Breast epithelium (tissue), 4 donors: Measurements from ENCODE around the gene SLC35E2B. TPM values are rescaled to one million over a fixed set of nuclear protein-coding genes. Genes with fewer than 3 reads are reported as not detected.
"Not testable (repeated sequence)": the region's sequence is repeated elsewhere in the genome, so short reads cannot be mapped to it uniquely, and the experiment has no call there.

Experiments used
- DNase-seq, 2 donors: peaks; one replicate each; pipeline ENCODE4 v3.0.0-alpha.2; 2019; ENCODE audit warnings: low spot score in 2 of 2
- H3K27ac ChIP-seq, 2 donors: fragments of 200-600 bp; sonication (generic) in 1 of 2; one replicate each; pipeline ENCODE4 v1.5.1; 2016 to 2019; ENCODE audit warnings: mild to moderate bottlenecking in 1 of 2
- H3K27me3 ChIP-seq, 2 donors: fragments of 200-600 bp; sonication (generic) in 1 of 2; one replicate each; pipeline versions ENCODE4 v1.5.1 to v1.6.0; 2017 to 2019; ENCODE audit warnings: control low read depth in 1 of 2, mild to moderate bottlenecking in 1 of 2
- H3K36me3 ChIP-seq: fragments of 200-600 bp; one replicate; pipeline ENCODE4 v1.5.1; 2019
- H3K4me1 ChIP-seq, 2 donors: fragments of 200-600 bp; sonication (generic); one replicate each; pipeline ENCODE4 v1.5.1; 2016 to 2019; ENCODE audit warnings: control low read depth in 1 of 2
- H3K4me3 ChIP-seq, 3 donors: fragments of 200-600 bp; sonication (generic); 1 replicate in 2 of 3; 2 replicates in 1 of 3; pipeline ENCODE4 v1.5.1; 2016 to 2019; ENCODE audit warnings: mild to moderate bottlenecking in 3 of 3, moderate library complexity in 2 of 3
- H3K9me3 ChIP-seq, 2 donors: fragments of 200-600 bp; sonication (generic) in 1 of 2; one replicate each; pipeline ENCODE4 v1.5.1; 2016 to 2019; ENCODE audit warnings: control low read depth in 1 of 2
- POLR2A ChIP-seq: fragments of 450-650 bp; IDR thresholded peaks from one replicate; pipeline ENCODE4 v1.6.1; 2016; ENCODE audit warnings: antibody characterized with exemption, mild to moderate bottlenecking, moderate library complexity
- POLR2AphosphoS5 ChIP-seq, 3 donors: sonication (generic); formaldehyde crosslinking; IDR thresholded peaks; one replicate each; pipeline ENCODE4 v1.6.1; 2017; ENCODE audit warnings: antibody characterized with exemption in 3 of 3
- intact Hi-C: fragments of 100-400 bp; cut with DNase I; formaldehyde crosslinking; loops from one replicate; pipeline ENCODE4 v1.15.1; 2023; ENCODE audit warnings: low total_unique reads
- total RNA-seq, 3 donors: library from RNA; depleted of rRNA; stranded (reverse); fragments of >200 nt; gene quantifications; one replicate each; pipeline ENCODE4 v1.1.0, GENCODE V29; 2016
- TF ChIP-seq, protein P1 (sequence below), 3 donors: fragments of 450-650 bp; IDR thresholded peaks; one replicate each; pipeline ENCODE4 v1.5.1; 2016 to 2017; ENCODE audit warnings: antibody characterized with exemption in 3 of 3, mild to moderate bottlenecking in 3 of 3, moderate library complexity in 3 of 3

SLC35E2B gene
- total RNA-seq, 3 donors from 2014 or later = 37.3 to 96.4 (median 45.6) TPM

DNA sequence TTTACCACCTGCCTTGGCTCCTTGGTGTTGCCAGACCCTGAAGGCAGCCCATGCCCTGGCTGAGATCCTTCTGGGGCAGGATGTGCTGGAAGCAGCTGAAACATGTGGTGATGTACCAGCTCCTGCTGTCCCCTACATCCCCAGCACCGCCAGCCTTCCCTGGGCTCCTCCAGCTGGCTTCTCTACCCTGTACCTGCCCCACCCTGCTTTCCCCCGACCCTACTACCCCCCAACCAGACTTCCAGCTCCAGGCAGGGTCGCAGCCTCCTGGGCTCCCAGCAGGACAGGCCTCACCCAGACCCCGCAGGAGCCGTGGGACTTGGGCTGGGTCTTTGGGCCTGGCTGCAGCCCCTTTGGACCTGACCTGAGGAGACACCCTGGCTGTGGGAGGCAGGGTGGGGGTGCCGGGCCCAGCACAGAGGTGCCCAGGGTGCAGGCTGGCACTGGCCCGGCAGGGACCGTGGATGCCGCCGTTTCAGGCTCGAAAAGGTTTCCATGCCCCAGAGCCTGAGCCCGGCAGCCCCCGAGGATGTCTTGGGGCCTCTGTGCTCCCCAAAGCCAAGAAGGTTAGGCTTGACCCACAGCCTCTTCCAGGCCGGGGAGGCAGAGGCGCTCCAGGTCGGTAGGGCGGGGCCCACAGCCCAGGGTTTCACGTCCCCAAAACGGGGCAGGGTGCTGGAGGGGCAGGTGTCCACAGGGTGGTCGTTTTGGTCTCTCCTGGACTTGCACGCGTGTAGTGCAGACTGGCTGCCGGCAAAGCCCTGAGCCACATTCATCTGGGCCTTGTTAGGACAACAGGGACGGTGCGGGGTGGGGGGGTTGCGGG is 5.0 kb upstream of the SLC35E2B start:
- peak in 1 of 2 donors; percentile 15 for DNase-seq
- H3K27ac ChIP-seq, H3K4me1 ChIP-seq, H3K27me3 ChIP-seq, H3K36me3 ChIP-seq, H3K9me3 ChIP-seq, intact Hi-C loops, H3K4me3 ChIP-seq: not testable (repeated sequence)

DNA sequence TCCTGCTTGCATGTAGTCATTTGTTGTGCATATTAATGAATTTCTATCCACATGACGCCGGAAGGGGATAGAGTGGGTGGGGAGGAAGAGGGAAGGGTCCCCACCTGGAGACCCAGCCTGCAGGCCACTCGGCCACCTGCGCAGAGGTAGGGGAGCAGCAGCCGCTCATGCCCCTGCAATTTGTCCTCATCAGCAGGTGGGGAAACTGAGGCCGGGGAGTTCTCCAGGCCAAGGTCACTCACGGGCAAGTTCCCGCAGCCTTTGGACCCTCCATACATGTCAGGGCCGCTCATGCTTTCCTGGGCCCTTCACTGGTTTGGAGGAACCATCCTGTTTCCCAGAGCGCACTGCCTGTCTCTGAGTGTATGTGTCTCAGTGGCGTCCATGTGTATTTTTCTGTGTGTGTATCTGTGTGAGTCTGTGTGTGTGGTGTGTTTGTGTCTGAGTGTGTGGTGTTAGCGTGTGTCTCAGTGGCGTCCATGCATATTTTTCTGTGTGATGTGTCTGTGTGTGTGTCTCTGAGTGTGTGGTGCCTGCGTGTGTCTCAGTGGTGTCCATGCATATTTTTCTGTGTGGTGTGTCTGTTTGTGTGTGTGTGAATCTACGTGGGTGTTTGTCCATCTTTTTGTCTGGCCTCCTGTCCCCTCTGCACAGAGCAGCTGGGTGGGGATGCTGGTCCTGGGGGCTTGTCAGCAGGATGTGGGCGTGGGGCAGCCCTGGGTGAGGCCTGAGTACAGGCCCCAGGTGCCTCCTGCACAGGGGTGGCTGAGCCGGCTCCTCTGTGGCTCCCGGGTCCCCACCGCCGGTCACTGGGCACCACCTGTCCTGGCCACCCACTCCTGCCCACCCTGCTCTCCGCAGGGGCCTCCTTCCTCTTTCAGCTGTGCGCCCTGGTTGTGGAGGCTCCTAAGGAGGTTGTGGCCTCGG is 4.1 kb upstream of the SLC35E2B start:
- H3K36me3 ChIP-seq, H3K4me3 ChIP-seq, H3K27ac ChIP-seq, H3K9me3 ChIP-seq, intact Hi-C loops, H3K4me1 ChIP-seq, H3K27me3 ChIP-seq: not testable (repeated sequence)
- DNase-seq = peak in 1 of 2 donors; percentile 16

DNA sequence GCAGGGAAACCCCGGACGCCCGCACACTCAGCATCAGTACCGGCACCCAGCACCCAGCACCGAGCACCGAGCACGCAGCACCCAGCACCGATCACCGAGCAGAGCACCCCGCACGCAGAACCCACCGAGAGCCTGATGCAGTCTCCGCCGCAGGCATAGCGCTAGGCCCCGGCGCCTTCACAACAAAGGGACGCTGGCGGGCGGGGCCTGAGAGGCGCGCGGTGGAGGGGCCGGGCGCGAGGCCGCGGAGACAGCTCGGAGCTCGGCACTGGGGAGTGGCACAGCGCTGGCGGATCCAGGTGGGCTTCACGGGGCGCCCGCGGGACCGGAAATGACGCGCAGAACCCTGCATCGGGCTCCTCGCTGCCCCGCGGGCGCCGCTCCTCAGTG is 276 bp downstream of the SLC35E2B start:
- H3K4me1 ChIP-seq, intact Hi-C loops, H3K36me3 ChIP-seq, H3K9me3 ChIP-seq, H3K27me3 ChIP-seq: not testable (repeated sequence)
- peak overlapping the region; percentile 89 for H3K27ac ChIP-seq
- peak overlapping the region; percentile 54 to 69 (median 62) for H3K4me3 ChIP-seq
- peak; percentile 55 to 68 for DNase-seq
- TF ChIP-seq POLR2AphosphoS5 (IDR thresholded peaks at IDR 0.05) = peak in 1 of 3 donors; percentile 27

DNA sequence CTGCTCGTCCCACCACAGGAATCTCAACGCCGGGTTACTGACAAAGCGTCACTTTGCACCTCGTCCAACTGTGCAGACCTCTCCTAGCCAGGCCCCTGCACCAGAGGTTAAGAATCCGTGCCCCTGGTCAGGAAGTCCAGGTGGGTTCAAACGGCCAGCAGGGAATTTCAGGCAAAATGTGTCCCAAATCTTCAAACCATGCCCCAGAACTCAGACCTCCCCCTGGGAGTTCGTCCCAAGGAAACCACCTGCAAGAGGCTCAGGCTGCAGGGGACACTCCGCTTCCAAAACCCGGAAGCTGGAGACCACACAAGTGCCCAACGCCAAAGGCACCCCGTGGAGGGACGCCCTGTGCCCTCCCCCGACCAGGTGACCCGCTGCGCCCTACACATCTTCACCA is 1.2 kb downstream of the SLC35E2B start:
- H3K27me3 ChIP-seq, H3K4me1 ChIP-seq, intact Hi-C loops, H3K9me3 ChIP-seq, H3K36me3 ChIP-seq, H3K27ac ChIP-seq, DNase-seq: not testable (repeated sequence)
- H3K4me3 ChIP-seq = peak overlapping the region in 2 of 3 donors; percentile 29 to 53

DNA sequence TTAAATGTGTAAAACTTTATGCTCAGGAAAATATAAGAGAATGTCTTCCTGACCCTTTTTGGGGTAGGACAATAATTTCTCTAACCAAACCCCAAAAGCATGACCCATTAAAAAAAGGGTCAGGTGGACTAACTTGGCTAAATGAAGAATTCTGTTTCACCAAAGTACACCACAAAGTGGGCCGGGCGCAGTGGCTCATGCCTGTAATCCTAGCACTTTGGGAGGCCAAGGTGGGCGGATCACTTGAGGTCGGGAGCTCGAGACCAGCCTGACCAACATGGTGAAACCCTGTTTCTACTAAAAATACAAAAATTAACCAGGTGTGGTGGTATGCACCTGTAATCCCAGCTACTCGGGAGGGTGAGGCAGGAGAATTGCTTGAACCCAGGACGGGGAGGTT is 3.1 kb downstream of the SLC35E2B start:
- H3K27ac ChIP-seq, H3K36me3 ChIP-seq, H3K27me3 ChIP-seq: not testable (repeated sequence)

DNA sequence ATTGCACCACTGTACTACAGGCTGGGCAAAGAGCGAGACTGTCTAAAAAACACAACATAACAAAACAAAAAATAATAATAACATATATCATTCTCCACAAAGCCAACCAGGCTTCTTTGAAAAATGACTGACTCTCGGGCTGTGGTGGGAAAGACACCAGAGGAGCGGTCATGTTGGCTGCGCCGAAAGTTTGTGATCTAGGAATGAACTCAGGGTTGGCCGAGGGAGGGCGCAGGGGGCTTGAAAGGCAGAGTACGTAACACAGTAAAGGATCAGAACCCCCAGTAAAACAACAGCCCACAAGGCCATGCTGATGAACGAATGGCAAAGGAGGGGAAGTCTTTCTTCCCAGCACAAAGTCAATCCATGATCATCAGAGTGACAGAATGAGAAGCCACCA is 4.7 kb downstream of the SLC35E2B start:
- H3K4me1 ChIP-seq = peaks cover 0 to 3% of the 10 kb centered on the region in 2 donors
- H3K4me3 ChIP-seq = no peak overlapping the region
- TF ChIP-seq, protein P1, sequence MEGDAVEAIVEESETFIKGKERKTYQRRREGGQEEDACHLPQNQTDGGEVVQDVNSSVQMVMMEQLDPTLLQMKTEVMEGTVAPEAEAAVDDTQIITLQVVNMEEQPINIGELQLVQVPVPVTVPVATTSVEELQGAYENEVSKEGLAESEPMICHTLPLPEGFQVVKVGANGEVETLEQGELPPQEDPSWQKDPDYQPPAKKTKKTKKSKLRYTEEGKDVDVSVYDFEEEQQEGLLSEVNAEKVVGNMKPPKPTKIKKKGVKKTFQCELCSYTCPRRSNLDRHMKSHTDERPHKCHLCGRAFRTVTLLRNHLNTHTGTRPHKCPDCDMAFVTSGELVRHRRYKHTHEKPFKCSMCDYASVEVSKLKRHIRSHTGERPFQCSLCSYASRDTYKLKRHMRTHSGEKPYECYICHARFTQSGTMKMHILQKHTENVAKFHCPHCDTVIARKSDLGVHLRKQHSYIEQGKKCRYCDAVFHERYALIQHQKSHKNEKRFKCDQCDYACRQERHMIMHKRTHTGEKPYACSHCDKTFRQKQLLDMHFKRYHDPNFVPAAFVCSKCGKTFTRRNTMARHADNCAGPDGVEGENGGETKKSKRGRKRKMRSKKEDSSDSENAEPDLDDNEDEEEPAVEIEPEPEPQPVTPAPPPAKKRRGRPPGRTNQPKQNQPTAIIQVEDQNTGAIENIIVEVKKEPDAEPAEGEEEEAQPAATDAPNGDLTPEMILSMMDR (IDR thresholded peaks at IDR 0.05) = no peak
- TF ChIP-seq POLR2A = no peak
- no peak for TF ChIP-seq POLR2AphosphoS5 (IDR thresholded peaks at IDR 0.05)
- intact Hi-C loops = no loop called here
- DNase-seq = no peak
- H3K36me3 ChIP-seq = no peaks in the 10 kb centered on the region
- H3K9me3 ChIP-seq = no peaks in the 10 kb centered on the region
- no peaks in the 10 kb centered on the region for H3K27me3 ChIP-seq
- no peak overlapping the region for H3K27ac ChIP-seq

More for the DNA sequence above, 3.1 kb downstream of the SLC35E2B start:
- H3K4me3 ChIP-seq, DNase-seq, intact Hi-C loops, H3K9me3 ChIP-seq, H3K4me1 ChIP-seq: not testable (repeated sequence)

DNA sequence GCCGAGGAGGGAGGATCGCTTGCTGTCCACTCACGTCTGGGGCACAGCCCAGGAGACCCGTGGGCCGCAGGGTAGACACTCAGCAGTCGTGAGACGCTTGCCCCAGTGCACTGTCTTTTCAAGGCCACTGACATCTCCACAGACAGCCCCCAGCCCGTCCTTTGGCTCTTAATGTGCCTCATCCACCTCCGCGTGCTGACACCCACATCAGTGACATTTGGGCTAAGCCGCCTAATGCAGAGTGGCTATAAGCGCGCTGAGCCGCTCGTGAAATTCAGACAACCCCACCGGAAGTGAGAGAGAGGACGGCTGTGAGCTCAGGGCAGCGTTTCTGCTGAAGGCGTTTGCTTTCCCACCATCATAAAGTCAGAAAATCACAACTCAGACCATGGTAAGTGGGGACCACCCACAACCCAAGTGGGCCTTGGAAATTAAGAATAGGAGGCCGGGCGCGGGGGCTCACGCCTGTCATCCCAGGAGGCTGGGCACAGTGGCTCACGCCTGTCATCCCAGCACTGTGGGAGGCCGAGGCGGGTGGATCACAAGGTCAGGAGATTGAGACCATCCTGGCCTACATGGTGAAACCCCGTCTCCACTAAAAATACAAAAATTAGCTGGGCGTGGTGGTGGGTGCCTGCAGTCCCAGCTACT is 8.4 kb downstream of the SLC35E2B start:
- H3K4me1 ChIP-seq = peaks cover 2 to 3% of the 10 kb centered on the region in 2 donors
- no peak for DNase-seq
- H3K4me3 ChIP-seq = no peak overlapping the region
- no peaks in the 10 kb centered on the region for H3K27me3 ChIP-seq
- H3K27ac ChIP-seq = peak overlapping the region in 1 of 2 donors; percentile 15
- intact Hi-C loops = no loop called here
- no peaks in the 10 kb centered on the region for H3K36me3 ChIP-seq
- H3K9me3 ChIP-seq = no peaks in the 10 kb centered on the region
- TF ChIP-seq POLR2AphosphoS5 (IDR thresholded peaks at IDR 0.05) (no peak), POLR2A (no peak)
- TF ChIP-seq, protein P1 (IDR thresholded peaks at IDR 0.05) = no peak
